Brain microvascular endothelial cell (primary cell): ENCODE measurements around the gene YWHAE.

Experiments used
- DNase-seq: peaks from one replicate; pipeline ENCODE4 v3.0.0-alpha.2; 2020
- H3K27ac ChIP-seq: fragments of 250-450 bp; sonication (Bioruptor Pico); 2 replicates; pipeline ENCODE4 v1.5.1; 2020; ENCODE audit warnings: mild to moderate bottlenecking, moderate library complexity
- H3K27me3 ChIP-seq: fragments of 250-450 bp; sonication (Bioruptor Pico); replicated peaks from 2 replicates; pipeline ENCODE4 v1.5.1; 2020; ENCODE audit warnings: mild to moderate bottlenecking
- H3K36me3 ChIP-seq: fragments of 250-450 bp; sonication (Bioruptor Pico); replicated peaks from 2 replicates; pipeline ENCODE4 v1.5.1; 2020; ENCODE audit warnings: mild to moderate bottlenecking
- H3K4me3 ChIP-seq: 2 replicates; pipeline ENCODE4 v1.5.1; 2011; ENCODE audit warnings: low read depth, mild to moderate bottlenecking, control low read depth, low read length, moderate library complexity
- in situ Hi-C: cut with HindIII; loops from 2 replicates; pipeline ENCODE4 v1.10.0; 2017; ENCODE audit warnings: low sequenced_read_pairs, low pct_ligation_motif_present
- TF ChIP-seq, protein P1 (sequence below): IDR thresholded peaks from 2 replicates; pipeline ENCODE4 v1.5.1; 2011; ENCODE audit warnings: low read depth, mild to moderate bottlenecking, moderate library complexity, low read length, control low read depth, inconsistent platforms; ENCODE audit errors: missing control alignments

Gene YWHAE

DNA sequence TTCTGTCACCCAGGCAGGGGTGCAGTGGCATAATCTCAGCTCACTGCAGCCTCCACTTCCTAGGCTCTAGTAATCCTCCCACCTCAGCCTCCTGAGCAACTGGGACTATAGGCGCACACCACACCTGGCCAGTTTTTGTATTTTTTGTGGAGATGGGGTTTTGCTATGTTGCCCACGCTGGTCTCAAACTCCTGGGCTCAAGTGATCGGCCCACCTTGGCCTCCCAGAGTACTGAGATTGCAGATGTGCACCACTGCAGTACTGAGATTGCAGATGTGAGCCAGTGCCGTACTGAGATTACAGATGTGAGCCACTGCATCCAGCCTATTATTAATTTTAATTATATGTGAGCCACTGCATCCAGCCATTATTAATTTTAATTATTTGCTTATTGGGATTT is 42.2 kb upstream of the YWHAE start:
- TF ChIP-seq, protein P1, sequence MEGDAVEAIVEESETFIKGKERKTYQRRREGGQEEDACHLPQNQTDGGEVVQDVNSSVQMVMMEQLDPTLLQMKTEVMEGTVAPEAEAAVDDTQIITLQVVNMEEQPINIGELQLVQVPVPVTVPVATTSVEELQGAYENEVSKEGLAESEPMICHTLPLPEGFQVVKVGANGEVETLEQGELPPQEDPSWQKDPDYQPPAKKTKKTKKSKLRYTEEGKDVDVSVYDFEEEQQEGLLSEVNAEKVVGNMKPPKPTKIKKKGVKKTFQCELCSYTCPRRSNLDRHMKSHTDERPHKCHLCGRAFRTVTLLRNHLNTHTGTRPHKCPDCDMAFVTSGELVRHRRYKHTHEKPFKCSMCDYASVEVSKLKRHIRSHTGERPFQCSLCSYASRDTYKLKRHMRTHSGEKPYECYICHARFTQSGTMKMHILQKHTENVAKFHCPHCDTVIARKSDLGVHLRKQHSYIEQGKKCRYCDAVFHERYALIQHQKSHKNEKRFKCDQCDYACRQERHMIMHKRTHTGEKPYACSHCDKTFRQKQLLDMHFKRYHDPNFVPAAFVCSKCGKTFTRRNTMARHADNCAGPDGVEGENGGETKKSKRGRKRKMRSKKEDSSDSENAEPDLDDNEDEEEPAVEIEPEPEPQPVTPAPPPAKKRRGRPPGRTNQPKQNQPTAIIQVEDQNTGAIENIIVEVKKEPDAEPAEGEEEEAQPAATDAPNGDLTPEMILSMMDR, result no peak
- no peak for DNase-seq
- in situ Hi-C loops, result no loop called here
- Histone ChIP-seq H3K4me3 (no peak overlapping the region), H3K36me3 (peaks cover 12% of the 10 kb centered on the region), H3K27me3 (no peaks in the 10 kb centered on the region), H3K27ac (no peak overlapping the region)

DNA sequence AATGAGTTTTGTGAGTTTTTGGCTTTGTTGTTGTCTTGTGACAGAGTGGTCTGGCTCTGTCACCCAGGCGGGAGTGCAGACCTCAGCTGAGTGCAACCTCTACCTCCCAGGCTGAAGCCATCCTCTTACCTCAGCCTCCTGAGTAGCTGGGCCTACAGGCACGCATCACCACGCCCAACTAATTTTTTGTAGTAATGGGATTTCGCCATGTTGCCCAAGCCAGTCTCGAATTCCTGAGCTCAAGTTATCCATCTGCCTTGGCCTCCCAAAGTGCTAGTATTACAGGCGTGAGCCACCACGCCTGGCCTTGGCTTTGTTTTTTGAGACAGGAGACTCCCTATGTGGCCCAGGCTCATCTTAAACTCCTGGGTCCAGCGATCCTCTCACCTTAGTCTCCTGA is 40.9 kb upstream of the YWHAE start:
- no peak for DNase-seq
- H3K4me3 ChIP-seq, result no peak overlapping the region
- TF ChIP-seq, protein P1, result no peak
- peaks cover 18% of the 10 kb centered on the region for H3K36me3 ChIP-seq
- in situ Hi-C loops, result no loop called here
- no peaks in the 10 kb centered on the region for H3K27me3 ChIP-seq
- no peak overlapping the region for H3K27ac ChIP-seq

DNA sequence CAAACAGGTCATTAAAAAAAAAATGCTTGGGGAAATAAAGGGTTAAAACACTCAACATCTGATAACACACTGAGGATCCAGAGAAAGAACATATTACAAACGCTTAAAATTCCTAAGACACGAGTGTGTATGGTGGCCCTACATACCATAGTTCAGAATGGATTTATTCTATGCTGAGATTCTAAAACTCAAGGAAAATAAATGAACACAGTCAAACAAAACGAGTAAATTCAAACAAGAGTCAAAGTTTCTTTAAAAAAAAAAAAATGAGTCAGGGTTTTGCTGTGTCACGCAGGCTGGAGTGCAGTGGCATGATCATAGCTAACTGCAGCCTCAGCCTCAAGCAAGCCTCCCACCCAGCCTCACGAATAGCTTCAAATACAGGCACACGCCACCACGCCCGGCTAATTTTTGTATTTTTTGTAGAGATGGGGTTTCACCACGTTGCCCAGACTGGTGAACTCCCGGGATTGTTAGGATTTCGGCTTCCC is 38.6 kb upstream of the YWHAE start:
- Histone ChIP-seq H3K27me3 (no peaks in the 10 kb centered on the region), H3K36me3 (peaks cover 26% of the 10 kb centered on the region), H3K4me3 (no peak overlapping the region), H3K27ac (peak overlapping the region; percentile 90)
- DNase-seq, result peak; percentile 53
- TF ChIP-seq, protein P1, result no peak
- in situ Hi-C loops, result no loop called here

DNA sequence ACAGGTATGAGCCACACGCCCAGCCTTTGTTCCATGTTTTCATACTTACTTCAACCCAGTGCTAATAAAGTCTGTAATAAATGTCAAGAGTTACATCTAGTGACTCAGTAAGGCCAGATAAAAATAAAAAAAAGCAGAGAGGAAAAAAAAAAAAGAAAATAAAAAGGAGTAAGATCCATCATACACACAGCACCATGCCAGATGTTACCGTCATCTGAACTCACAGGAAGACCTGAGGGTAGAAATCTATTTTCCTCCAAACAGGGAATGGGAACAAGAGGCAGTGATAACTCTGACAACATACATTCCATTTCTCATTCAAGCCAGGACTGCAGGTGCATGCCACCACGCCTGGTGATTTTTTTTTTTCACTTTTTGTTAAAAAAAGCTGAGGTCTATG is 35.3 kb upstream of the YWHAE start:
- Histone ChIP-seq H3K27me3 (no peaks in the 10 kb centered on the region), H3K36me3 (peaks cover 29% of the 10 kb centered on the region), H3K27ac (no peak overlapping the region), H3K4me3 (no peak overlapping the region)
- TF ChIP-seq, protein P1, result no peak
- in situ Hi-C loops, result no loop called here
- no peak for DNase-seq

DNA sequence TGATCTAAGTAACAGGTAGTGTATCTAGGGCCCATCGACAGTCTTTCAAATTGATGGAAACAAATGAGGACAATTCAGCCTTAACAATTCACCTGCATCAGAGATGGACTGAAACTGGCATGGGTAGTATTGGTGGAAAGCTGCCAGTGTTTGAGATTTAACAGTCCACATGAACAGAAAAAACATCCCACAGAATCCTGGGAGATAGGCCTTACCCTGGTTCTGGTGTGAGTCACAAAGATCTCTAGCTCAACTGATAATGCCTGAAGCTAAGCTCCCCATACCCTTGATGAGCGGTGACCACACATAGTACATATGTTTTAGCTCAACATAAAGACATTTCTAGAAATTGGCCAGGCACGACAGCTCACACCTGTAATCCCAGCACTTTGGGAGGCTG is 34.1 kb upstream of the YWHAE start:
- Histone ChIP-seq H3K27ac (no peak overlapping the region), H3K27me3 (no peaks in the 10 kb centered on the region), H3K36me3 (peaks cover 31% of the 10 kb centered on the region), H3K4me3 (no peak overlapping the region)
- TF ChIP-seq, protein P1, result no peak
- in situ Hi-C loops, result no loop called here
- peak; percentile 42 for DNase-seq

DNA sequence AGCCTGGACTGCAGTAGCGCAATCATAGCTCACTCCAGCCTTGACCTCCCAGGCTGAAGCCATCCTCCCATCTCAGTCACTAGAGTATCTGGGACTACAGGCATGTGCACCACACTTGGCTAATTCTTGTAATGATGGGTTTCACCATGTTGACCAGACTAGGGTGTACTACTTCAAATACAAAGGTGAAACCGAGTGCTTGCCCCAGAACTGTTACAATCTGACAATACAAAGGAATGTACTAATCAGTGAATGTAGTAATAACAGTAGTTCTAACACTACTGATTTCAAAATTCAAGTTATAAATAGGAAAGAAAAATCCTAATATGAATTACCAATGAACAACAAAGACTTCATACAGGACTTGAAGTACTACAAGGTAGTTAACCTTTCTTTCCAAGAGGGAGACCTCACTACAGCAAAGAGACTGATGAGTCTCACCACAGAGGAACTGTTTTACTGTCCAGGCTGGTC is 31.6 kb upstream of the YWHAE start:
- in situ Hi-C loops, result no loop called here

More for the DNA sequence above, 31.6 kb upstream of the YWHAE start:
- Histone ChIP-seq H3K4me3 (no peak overlapping the region), H3K36me3 (peaks cover 32% of the 10 kb centered on the region), H3K27ac (no peak overlapping the region), H3K27me3 (no peaks in the 10 kb centered on the region)
- TF ChIP-seq, protein P1, result no peak
- DNase-seq, result no peak
